Occipital lobe (tissue), 2 donors: ENCODE results near the gene ZNF678. TPM values are rescaled to one million over a fixed set of nuclear protein-coding genes. Genes with fewer than 3 reads are reported as not detected.
"Not testable (repeated sequence)": the region's sequence is repeated elsewhere in the genome, so short reads cannot be mapped to it uniquely, and the experiment has no call there.

Experiments used
- DNase-seq: peaks from one replicate; lab custom pipeline; 2025; lab: John Stamatoyannopoulos, UW
- total RNA-seq: library from RNA; depleted of rRNA; stranded (reverse); fragments of >200 nt; gene quantifications from one replicate; pipeline ENCODE4 v1.2.3, GENCODE V29; 2014

Gene ZNF678
- total RNA-seq, 1 donor from 2014 or later: 73.5 TPM

DNA sequence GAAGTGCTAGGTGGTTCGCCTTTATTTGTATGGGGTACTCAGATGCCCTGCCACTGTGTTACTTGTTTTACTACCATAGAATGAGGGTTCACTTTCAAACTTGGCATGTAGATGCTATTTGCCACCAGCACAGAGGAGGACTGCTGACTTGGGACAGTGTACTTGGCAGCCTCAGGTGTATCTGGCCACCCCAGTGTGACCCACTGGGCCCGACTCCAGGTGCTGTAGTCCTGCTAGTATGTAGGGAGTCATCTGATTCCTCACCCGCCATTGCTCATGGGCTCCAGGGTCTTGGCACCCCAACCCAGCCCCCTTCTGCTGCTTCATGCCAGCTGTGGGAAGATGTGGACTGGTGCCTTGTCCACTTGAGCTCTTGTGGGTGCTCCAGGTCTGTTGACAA lies 40.0 kb downstream of the ZNF678 start:
- no peak for DNase-seq

DNA sequence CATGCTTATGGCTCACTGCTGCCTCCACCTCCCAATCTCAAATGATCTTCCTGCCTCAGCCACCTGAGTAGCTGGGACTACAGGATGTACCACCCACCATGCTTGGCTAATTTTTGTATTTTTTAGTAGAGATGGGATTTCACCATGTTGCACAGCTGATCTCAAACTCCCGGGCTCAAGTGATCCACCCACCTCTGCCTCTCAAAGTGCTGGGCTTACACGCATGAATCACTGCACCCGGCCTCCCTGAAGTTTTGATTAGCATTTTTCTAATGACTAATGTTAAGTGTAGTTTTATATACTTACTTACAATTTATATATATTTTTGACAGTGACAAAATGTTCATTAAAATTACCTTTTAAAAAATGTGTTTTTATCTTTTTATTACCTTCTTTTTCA lies 41.1 kb downstream of the ZNF678 start:
- no peak for DNase-seq

DNA sequence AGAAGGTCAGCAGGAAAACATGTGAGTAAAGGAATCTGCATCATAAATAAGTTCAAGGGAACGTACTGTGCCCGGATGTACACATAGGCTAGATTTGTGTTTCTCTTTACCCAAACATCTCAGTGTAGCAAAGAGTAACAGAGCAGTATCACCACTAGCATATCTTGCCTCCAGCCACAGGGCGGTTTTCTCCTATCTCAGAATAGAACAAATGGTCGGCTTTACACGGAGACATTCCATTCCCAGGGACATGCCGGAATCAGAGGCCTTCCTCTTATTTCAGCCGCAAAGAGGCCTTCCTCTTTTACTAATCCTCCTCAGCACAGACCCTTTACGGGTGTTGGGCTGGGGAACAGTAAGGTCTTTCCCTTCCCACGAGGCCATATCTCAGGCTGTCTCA lies 42.9 kb downstream of the ZNF678 start:
- not testable (repeated sequence) for DNase-seq

DNA sequence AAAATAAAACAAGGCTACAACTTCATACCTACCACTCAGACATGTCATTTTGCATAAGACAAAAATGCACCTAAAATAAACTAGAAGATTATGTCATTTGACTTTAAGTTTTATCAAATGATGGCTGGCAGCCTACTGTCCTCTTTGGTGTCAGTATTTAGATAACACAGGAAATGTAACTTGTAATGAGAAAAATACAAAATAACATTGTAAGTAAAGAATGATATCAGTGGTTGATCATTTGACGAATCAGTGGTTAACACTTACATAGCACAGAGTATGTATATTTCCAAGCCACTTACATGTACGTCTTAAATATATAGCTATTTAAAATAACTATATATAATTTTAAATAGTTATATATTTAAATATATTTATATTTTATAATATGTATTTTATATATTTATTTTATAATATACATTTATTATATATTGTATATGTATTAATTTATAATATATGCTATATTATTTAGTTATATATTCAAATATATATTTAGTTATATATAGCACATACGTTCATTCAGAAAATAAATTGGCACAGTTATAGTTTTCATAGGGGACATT lies 44.1 kb downstream of the ZNF678 start:
- DNase-seq: no peak

DNA sequence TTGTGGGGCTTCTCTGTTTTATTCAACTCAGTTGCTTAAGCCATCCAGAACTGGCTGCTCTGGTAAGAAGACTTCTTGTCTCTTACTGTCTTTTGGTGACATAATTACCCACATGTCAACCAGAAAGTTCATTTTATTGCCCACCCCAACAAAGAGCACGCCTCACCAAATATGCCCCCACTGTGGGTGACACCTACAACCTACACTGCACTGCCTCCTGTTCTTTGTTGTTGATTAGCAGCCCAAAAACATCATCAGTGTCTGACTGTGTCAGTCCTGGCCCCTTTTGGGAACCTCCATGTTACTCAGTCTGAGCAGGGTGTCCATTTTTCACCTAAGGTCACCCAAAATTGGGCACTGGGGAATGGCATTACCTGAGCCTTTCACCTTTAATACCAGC lies 49.3 kb downstream of the ZNF678 start:
- no peak for DNase-seq

DNA sequence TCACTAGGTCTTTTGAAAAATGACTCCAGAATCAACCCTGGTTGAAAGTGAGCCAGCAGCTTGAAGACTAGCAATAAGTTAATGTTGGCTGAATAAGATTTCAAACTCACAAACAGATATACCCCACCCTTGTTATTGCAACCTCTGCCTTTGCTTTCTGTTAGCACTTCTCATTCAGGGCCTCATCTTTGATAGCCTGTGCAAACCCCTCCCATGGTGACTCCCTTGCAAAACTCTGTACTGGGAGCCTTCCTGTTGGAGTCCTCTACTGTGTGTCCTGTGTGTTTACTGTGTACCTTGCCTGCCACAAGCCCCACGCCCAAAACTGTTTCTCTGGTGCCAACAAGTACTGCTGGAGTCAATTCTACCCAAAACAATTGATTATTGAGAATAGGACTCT lies 50.2 kb downstream of the ZNF678 start:
- no peak for DNase-seq

DNA sequence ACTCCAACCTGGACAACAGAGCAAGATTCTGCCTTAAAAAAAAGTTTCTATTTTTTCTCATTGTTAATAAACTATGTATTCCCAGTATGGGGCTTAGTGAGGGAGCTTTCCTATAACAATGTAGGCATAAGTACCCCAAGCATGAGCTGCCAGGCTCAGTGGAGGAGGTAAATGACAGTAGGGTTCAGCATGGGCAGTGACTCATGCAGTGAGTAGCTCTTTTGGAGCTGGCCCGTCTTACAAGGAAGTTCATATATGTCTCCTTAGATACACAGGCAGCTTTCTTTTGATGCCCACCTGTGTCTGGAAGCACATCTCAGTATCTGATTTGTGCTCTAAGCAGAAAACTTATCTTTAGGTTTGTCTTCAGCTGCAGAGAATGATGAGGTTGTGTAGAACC lies 57.9 kb downstream of the ZNF678 start:
- no peak for DNase-seq

DNA sequence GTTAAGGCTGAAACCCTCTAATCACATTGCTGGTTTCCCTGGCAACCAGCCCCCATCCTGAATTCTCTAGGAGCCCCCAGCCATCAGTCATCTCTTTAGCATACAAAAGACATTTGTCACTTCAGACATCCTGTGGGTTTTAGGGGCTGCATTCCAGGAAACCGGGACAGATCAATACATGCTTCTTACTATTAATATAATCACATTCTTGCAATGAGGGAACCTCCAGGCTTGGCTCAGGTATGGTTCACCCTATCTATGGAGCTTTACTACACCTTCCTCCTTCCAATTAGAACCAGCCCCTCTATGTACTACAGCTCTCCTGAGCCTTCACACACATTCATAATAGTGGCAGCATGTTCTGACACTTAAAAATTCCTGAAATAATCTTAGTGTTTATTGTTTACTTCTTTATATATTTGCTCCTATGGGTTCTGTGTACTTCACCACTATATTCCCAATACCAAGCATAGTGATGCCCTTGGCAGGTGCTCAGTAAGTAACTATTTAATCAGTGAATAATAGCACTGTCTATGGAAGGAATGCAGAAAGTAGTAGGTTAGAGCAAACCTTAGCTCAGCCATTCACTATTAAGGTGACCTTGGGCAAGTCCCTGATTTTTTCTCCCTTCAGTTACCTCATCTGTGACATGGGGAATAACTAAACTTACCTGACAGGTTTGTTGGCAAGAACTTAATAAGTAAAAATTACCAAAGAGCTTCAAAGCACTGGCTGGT lies 59.6 kb downstream of the ZNF678 start:
- no peak for DNase-seq

DNA sequence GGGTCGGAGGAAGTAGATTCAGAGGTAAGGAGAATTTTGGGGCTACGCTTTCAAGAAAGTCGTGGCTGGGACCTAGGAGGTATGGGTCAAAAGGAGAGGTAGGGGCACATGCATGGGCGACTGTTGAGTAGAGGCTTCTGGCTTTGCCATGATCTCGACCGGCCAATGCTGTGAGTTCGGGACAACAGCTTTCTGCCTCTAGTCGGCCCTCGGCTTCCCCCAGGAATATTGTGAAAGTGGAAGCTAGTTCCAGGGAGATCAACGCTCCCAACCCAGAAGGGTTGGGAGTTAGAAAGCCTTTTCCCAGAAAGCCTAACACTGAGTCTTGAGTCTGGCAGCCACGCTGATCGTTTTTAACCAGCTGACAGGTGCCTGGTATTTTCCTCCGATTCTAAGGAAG lies 69.0 kb downstream of the ZNF678 start:
- DNase-seq: no peak

DNA sequence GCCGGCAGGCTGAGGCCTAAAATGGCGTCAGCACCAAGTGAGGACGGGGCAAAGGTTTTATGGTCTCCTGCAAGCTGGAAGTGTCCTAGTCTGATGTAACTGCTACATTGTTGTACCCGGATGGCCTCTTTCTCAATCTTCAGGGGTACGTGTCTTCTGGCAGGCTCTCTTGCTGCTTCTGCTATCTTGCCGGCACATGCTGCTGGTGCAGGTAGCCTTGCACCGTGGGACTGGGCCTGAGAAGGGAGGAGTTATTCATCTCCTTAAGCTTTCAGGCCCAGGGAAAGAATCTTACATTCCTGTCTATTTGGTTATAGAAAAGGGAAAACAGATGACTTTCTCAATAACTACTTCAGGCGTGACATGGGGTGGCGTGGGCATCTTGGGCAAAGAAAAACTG lies 72.2 kb downstream of the ZNF678 start:
- DNase-seq: no peak

DNA sequence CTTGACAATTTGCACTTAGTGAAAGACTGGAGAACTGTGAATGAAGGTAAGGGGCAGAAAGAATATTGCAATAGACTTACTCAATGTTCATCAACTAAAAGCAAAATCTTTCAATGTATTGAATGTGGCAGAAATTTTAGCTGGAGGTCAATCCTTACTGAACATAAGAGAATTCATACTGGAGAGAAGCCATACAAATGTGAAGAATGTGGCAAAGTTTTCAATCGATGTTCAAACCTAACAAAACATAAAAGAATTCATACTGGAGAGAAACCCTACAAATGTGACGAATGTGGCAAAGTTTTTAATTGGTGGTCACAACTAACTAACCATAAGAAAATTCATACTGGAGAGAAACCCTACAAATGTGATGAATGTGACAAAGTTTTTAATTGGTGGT lies 91.1 kb downstream of the ZNF678 start:
- DNase-seq: no peak

DNA sequence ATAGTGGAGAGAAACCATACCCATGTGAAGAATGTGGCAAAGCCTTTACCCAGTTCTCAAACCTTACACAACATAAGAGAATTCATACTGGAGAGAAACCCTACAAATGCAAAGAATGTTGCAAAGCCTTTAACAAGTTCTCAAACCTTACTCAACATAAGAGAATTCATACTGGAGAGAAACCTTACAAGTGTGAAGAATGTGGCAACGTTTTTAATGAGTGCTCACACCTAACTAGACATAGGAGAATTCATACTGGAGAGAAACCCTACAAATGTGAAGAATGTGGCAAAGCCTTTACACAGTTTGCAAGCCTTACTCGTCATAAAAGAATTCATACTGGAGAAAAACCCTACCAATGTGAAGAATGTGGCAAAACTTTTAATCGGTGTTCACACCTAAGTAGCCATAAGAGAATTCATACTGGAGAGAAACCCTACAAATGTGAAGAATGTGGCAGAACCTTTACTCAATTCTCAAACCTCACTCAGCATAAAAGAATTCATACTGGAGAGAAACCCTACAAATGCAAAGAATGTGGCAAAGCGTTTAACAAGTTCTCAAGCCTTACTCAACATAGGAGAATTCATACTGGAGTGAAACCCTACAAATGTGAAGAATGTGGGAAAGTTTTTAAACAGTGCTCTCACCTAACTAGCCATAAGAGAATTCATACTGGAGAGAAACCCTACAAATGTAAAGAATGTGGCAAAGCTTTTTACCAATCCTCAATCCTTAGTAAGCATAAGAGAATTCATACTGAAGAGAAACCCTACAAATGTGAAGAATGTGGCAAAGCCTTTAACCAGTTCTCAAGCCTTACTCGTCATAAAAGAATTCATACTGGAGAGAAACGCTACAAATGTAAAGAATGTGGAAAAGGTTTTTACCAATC lies 91.7 kb downstream of the ZNF678 start:
- DNase-seq: no peak

DNA sequence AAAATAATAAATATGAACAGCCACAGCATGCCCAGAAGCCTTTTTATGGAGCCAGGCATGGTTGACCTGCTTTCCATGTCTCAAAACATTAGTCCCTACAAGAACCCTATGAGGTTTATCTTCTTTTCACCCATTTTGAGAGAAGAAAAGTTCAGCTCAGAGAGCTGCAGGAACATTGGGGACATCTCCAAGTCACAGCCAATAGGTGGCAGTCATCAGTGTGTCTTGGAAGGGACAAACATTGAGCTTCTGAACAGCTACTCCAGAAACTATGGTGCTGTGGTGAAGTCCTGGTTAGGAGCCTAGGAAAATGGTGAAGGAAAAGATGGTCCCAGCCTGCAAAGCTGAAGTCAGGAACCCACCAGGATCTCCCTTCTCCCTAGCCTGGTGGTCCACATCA lies 98.1 kb downstream of the ZNF678 start:
- no peak for DNase-seq

DNA sequence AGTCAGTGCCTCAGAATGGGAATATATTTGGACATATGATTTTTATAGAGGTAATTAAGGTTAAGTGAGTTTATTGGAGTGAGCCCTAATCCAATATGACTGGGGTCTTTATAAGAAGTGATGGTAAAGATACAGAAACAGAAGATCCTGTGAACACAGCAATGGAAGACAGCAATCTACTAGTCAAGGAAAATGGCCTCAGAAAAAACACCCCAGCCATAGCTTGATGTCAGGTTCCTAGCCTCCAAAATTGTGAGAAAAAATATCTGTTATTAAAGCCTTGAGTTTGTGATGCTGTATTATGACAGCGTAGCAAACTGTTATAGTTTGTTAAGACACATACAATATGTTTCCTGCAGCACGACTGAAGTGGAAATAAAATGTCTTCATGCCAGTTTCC lies 99.6 kb downstream of the ZNF678 start:
- DNase-seq: no peak

DNA sequence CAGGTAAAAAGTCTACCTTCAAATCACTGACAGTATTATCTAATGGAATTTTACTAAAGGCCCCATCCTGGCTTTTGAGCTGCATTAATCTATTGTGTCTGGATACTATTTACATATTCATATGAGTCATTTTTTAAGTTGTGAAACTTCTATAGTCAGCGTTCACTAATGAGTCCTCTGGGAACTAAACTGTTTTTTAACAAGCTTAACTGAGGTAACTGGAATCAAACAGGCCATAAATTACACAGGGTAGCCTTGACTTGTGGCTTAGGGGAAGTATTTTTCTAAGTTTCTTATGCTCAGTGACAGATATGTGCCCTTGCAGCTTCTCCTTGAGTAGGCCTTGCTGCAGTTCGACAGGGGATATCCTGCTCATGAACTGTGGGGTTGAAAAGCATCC lies 102.9 kb downstream of the ZNF678 start:
- DNase-seq: no peak

DNA sequence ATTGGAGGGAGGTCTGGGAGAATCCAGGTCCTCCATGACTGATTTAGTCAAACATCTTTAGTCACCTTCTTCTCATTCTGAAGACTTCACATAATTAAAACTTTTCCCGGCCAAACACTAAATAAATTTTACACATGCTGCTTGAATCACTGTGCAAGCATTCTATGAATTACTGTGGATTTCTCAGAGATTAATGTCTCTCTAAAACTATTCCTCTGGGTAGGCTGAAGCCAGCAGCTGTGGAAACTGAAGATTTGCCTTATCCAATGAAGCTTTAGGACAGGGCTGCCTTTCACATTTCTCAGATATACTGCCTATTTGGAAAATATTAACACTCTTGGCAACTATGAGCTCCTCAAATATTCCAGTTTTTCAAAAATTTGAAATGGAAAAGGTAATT lies 110.1 kb downstream of the ZNF678 start:
- DNase-seq: no peak

DNA sequence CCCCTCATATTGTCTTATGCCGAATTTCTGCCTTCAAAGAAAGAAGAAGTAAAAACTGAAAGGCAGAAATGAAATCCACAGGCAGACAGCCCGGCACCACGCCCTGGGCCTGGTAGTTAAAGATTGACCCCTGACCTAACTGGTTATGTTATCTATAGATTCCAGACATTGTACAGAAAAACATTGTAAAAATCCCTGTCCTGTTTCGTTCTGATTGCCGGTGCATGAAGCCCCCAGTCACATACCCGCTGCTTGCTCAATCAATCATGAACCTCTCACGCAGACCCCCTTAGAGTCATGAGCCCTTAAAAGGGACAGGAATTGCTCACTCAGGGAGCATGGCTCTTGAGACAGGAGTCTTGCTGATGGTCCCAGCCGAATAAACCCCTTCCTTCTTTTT lies 122.5 kb downstream of the ZNF678 start:
- DNase-seq: no peak

DNA sequence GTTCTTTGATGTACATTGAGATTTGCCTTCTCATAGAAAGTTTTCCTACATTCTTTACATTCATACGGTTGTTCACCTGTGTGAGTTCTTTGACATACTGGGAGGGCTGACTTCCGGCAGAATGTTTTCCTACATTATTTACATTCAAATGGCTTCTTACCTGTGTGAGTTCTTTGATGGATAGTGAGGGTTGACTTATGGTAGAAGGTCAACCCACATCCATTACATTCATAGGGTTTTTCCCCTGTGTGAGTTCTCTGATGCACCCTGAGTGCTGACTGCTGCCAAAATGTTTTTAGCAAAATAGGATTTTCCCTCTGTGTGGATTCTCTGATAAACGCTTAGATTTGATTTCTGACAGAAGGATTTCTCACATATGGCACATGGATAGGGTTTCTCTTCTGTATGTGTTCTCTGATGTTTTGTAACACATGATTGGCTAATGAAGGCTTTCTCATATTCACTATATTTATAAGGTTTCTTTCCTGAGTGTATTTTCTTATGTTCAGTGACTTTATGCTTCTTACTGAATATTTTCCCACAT lies 134.0 kb downstream of the ZNF678 start:
- DNase-seq: no peak

DNA sequence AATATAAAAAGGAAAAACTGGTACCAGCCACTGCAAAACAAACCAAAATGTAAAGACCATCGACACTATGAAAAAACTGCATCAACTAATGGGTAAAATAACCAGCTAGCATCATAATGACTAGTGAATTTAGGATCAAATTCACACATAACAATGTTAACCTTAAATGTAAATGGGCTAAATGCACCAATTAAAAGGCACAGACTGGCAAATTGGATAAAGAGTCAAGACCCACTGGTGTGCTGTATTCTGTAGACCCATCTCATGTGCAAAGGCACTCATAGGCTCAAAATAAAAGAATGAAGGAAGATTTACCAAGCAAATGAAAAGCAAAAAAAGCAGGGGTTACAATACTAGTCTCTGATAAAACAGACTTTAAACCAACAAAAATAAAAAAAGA lies 138.3 kb downstream of the ZNF678 start:
- DNase-seq: not testable (repeated sequence)

DNA sequence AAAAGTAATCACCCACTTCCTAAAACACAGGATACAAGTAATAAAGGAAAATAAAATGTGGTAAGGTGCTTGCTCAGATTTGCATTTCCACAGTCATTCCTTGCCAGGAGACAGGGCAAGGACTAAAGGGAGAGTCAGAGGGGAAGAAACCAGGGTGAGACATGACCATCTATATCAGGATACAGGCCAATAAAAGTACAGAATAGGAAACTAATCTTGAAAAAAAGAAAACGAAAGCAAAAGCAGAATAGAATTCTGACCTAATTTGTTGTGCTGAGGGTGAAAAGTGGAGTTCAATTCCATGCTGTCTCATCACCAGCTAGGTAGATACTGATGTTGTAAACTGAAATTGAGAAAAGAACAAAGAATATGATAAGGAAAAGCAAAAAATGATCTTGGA lies 144.5 kb downstream of the ZNF678 start:
- no peak for DNase-seq

DNA sequence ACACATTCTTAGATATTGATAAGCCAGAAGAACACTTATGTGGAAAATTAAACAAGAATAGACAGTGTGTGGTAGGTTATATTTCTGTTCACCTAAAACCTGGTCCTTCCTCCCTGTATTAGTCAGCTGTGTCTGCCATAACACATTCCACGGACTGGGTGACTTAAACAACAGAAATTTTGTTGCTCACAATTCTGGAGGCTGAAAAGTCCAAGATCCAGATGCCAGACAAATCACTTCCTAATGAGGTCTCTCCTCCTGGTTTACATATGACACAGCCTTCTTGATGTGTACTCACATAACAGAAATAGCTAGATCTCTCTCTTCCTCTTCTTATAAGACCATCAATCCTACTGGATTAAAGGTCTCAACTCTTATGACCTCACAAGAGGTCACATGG lies 146.1 kb downstream of the ZNF678 start:
- no peak for DNase-seq

DNA sequence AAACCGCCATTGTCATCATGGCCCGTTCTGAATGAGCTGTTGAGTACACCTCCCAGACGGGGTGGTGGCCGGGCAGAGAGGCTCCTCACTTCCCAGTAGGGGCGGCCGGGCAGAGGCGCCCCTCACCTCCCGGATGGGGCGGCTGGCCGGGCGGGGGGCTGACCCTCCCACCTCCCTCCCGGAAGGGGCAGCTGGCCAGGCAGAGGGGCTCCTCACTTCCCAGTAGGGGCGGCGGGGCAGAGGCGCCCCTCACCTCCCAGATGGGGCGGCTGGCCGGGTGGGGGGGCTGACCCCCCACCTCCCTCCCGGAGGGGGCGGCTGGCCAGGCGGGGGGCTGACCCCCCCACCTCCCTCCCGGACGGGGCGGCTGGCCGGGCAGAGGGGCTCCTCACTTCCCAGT lies 147.1 kb downstream of the ZNF678 start:
- not testable (repeated sequence) for DNase-seq
